GM21528 (cell line): ENCODE data around the gene NADK.
"Not testable (repeated sequence)": the region's sequence is repeated elsewhere in the genome, so short reads cannot be mapped to it uniquely, and the experiment has no call there.

Source experiments
- ATAC-seq: cut with Tn5 transposase; IDR thresholded peaks from one replicate; pipeline ENCODE4 v1.9.1; 2021; ENCODE audit warnings: mild to moderate bottlenecking, moderate library complexity; ENCODE audit not compliant: unreplicated experiment, low FRiP score

NADK gene

GRCh38 chr1:1752636-1753606 is 25.3 kb downstream of the NADK start:
- no peak for ATAC-seq

- ATAC-seq = no peak
These were observed 26.1 kb downstream of the NADK start for GRCh38 chr1:1752190-1752589.

- ATAC-seq = not testable (repeated sequence)
These were observed 28.3 kb downstream of the NADK start for GRCh38 chr1:1749941-1750340.

GRCh38 chr1:1748686-1749321 is 29.5 kb downstream of the NADK start:
- no peak for ATAC-seq

- peak; percentile 74 for ATAC-seq
These were observed 31.7 kb downstream of the NADK start for GRCh38 chr1:1746566-1746909.

GRCh38 chr1:1745651-1746565 is 32.4 kb downstream of the NADK start:
- ATAC-seq = peak; percentile 70

- ATAC-seq = not testable (repeated sequence)
These were observed 35.7 kb downstream of the NADK start for GRCh38 chr1:1742529-1742928.

GRCh38 chr1:1741013-1741412 is 37.3 kb downstream of the NADK start:
- ATAC-seq = not testable (repeated sequence)

GRCh38 chr1:1738799-1739337 is 39.4 kb downstream of the NADK start:
- ATAC-seq = not testable (repeated sequence)

- ATAC-seq = not testable (repeated sequence)
These were observed 40.3 kb downstream of the NADK start for GRCh38 chr1:1737675-1738590.

- ATAC-seq = no peak
These were observed 45.9 kb downstream of the NADK start for GRCh38 chr1:1732381-1732780.

- ATAC-seq = no peak
These were observed 47.4 kb downstream of the NADK start for GRCh38 chr1:1730870-1731269.

GRCh38 chr1:1730230-1730629 is 48.0 kb downstream of the NADK start:
- not testable (repeated sequence) for ATAC-seq

- ATAC-seq = not testable (repeated sequence)
These were observed 49.0 kb downstream of the NADK start for GRCh38 chr1:1729116-1729816.

GRCh38 chr1:1728308-1729005 is 49.8 kb downstream of the NADK start:
- ATAC-seq = not testable (repeated sequence)

- not testable (repeated sequence) for ATAC-seq
These were observed 51.1 kb downstream of the NADK start for GRCh38 chr1:1727131-1727651.

- not testable (repeated sequence) for ATAC-seq
These were observed 52.2 kb downstream of the NADK start for GRCh38 chr1:1726088-1726487.
